ENCODE data around the gene PRRT1B. TPM values are rescaled to one million over a fixed set of nuclear protein-coding genes. Genes with fewer than 3 reads are reported as not detected.

PRRT1B gene
- total and polyA plus RNA-seq, 2 donors (not counting 1 experiment from before 2014, with no cell fraction given) = not detected

GRCh38 chr9:131587331-131587730 is 42.0 kb downstream of the PRRT1B start:
- peaks cover 53% of the 10 kb centered on the region for H3K79me2 ChIP-seq (ENCODE audit: control insufficient read depth, insufficient read depth, low read length)
- no peaks in the 10 kb centered on the region for H3K27me3 ChIP-seq (replicated peaks in 1 of 4; ENCODE audit: control extremely low read depth in 1 of 4, control insufficient read depth in 3 of 4, insufficient read depth in 4 of 4, low read length in 3 of 4)
- no peak overlapping the region for H3K4me3 ChIP-seq (ENCODE audit: control extremely low read depth in 1 of 5, extremely low read depth in 1 of 5, insufficient read depth in 1 of 5, low read depth in 2 of 5, low read length in 4 of 5)
- Mint-ChIP-seq H3K9me3 (ENCODE audit: insufficient read depth) (no peaks in the 10 kb centered on the region), H3K4me3 (no peak overlapping the region), H3K4me1 (peaks cover 41% of the 10 kb centered on the region), H3K27ac (peak overlapping the region; percentile 65), H3K27me3 (no peaks in the 10 kb centered on the region)
- H3K9me3 ChIP-seq (ENCODE audit: control extremely low read depth in 1 of 3, control insufficient read depth in 2 of 3, insufficient read depth in 1 of 3, low read length in 2 of 3) = no peaks in the 10 kb centered on the region
- intact Hi-C loops (cut with micrococcal nuclease) = no loop called here
- H3K9ac ChIP-seq (ENCODE audit: low read length) = no peak overlapping the region
- no peak for DNase-seq
- peaks cover 13 to 29% of the 10 kb centered on the region in 2 donors for H3K4me1 ChIP-seq (ENCODE audit: control insufficient read depth in 2 of 2, insufficient read depth in 2 of 2, low read length in 2 of 2)
- ChIA-PET POLR2A (no interaction called here), CTCF (interaction anchor here (21.7 kb wide), 1 partner anchor 157 kb away, joined by 263 read pairs; the partner anchor contains the start of gene RAPGEF1)
- 87% methylated on average over 5 of the region's 9 CpGs for WGBS (ENCODE audit: insufficient coverage)
- H2AFZ ChIP-seq (ENCODE audit: insufficient read depth, low read depth, low read length, poor library complexity, severe bottlenecking) = no peak overlapping the region
- no peak overlapping the region for H3K27ac ChIP-seq (ENCODE audit: low read length in 2 of 2)
- H4K20me1 ChIP-seq (ENCODE audit: control insufficient read depth, insufficient read depth, low read length, poor library complexity, severe bottlenecking) = peaks cover 35% of the 10 kb centered on the region
- no peak overlapping the region for H3K4me2 ChIP-seq (replicated peaks; ENCODE audit: low read depth, low read length, poor library complexity, severe bottlenecking)
- peaks cover 0 to 80% of the 10 kb centered on the region in 2 experiments for H3K36me3 ChIP-seq (replicated peaks in 1 of 2; ENCODE audit: control extremely low read depth in 1 of 2, control insufficient read depth in 1 of 2, extremely low read depth in 1 of 2, insufficient read depth in 2 of 2, low read length in 1 of 2)
- ATAC-seq (ENCODE audit: low read depth) = no peak
- no peak for TF ChIP-seq EZH2 (IDR thresholded peaks at IDR 0.05; ENCODE audit: borderline replicate concordance, insufficient read depth, low read depth, low read length, poor library complexity, severe bottlenecking)
- TF ChIP-seq CTCF (IDR thresholded peaks at IDR 0.05) = no peak

- Histone ChIP-seq H3K4me3 (ENCODE audit: control extremely low read depth in 1 of 5, extremely low read depth in 1 of 5, insufficient read depth in 1 of 5, low read depth in 2 of 5, low read length in 4 of 5) (no peak overlapping the region), H3K27ac (ENCODE audit: low read length in 2 of 2) (no peak overlapping the region), H3K9me3 (ENCODE audit: control extremely low read depth in 1 of 3, control insufficient read depth in 2 of 3, insufficient read depth in 1 of 3, low read length in 2 of 3) (no peaks in the 10 kb centered on the region), H3K9ac (ENCODE audit: low read length) (no peak overlapping the region), H3K4me1 (ENCODE audit: control insufficient read depth in 2 of 2, insufficient read depth in 2 of 2, low read length in 2 of 2) (peaks cover 13 to 29% of the 10 kb centered on the region in 2 donors), H4K20me1 (ENCODE audit: control insufficient read depth, insufficient read depth, low read length, poor library complexity, severe bottlenecking) (peaks cover 35% of the 10 kb centered on the region), H3K27me3 (replicated peaks in 1 of 4; ENCODE audit: control extremely low read depth in 1 of 4, control insufficient read depth in 3 of 4, insufficient read depth in 4 of 4, low read length in 3 of 4) (no peaks in the 10 kb centered on the region), H2AFZ (ENCODE audit: insufficient read depth, low read depth, low read length, poor library complexity, severe bottlenecking) (no peak overlapping the region), H3K4me2 (replicated peaks; ENCODE audit: low read depth, low read length, poor library complexity, severe bottlenecking) (no peak overlapping the region), H3K36me3 (replicated peaks in 1 of 2; ENCODE audit: control extremely low read depth in 1 of 2, control insufficient read depth in 1 of 2, extremely low read depth in 1 of 2, insufficient read depth in 2 of 2, low read length in 1 of 2) (peaks cover 0 to 76% of the 10 kb centered on the region in 2 experiments), H3K79me2 (ENCODE audit: control insufficient read depth, insufficient read depth, low read length) (peaks cover 53% of the 10 kb centered on the region)
- no peak for ATAC-seq (ENCODE audit: low read depth)
- Mint-ChIP-seq H3K4me3 (no peak overlapping the region), H3K27ac (peak overlapping the region; percentile 15), H3K27me3 (no peaks in the 10 kb centered on the region), H3K9me3 (ENCODE audit: insufficient read depth) (no peaks in the 10 kb centered on the region), H3K4me1 (peaks cover 41% of the 10 kb centered on the region)
- TF ChIP-seq CTCF (IDR thresholded peaks at IDR 0.05) (no peak), EZH2 (IDR thresholded peaks at IDR 0.05; ENCODE audit: borderline replicate concordance, insufficient read depth, low read depth, low read length, poor library complexity, severe bottlenecking) (no peak)
- intact Hi-C loops (cut with micrococcal nuclease) = no loop called here
- no peak for DNase-seq
- 90% methylated on average over 12 of the region's 14 CpGs for WGBS (ENCODE audit: insufficient coverage)
- POLR2A ChIA-PET = interaction anchor here (1.4 kb wide), 1 partner anchor 150 kb away, joined by 3 read pairs; no protein-coding TSS in a partner anchor
- CTCF ChIA-PET = interaction anchor here (1.1 to 21.7 kb wide), 2 partner anchors 54 to 156 kb away, joined by 4 to 263 read pairs; partner anchors contain the start of gene RAPGEF1
These were observed 42.6 kb downstream of the PRRT1B start for GRCh38 chr9:131587906-131588305.
